ENCODE measurements around the gene MUS81. TPM values are rescaled to one million over a fixed set of nuclear protein-coding genes. Genes with fewer than 3 reads are reported as not detected.

The MUS81 gene
- total and polyA plus RNA-seq, 9 of the 15 experiments (the other 6 are each of a cell fraction or from before 2014, with no cell fraction given): 13.4 to 118 (median 53.7) TPM

GRCh38 chr11:65859095-65859811, 980 bp upstream of the MUS81 start (continued):
- TF ChIP-seq HOMEZ (CRISPR knock-in tag; IDR thresholded peaks at IDR 0.05) (no peak), MXI1 (IDR thresholded peaks at IDR 0.05; ENCODE audit: low read depth, low read length) (peak; percentile 59; the same call in 1 of the 2 replicates), BCL6 (CRISPR knock-in tag; IDR thresholded peaks at IDR 0.05) (no peak), ATF1 (CRISPR knock-in tag; IDR thresholded peaks at IDR 0.05) (no peak), ATF1 (tag; IDR thresholded peaks at IDR 0.05) (peak; percentile 9), ZNF644 (tag; IDR thresholded peaks at IDR 0.05; ENCODE audit: low read depth) (peak; percentile 97), ETV1 (tag; conservative IDR thresholded peaks at IDR 0.05; ENCODE audit: low read depth) (peak; percentile 91), STAT6 (CRISPR knock-in tag; IDR thresholded peaks at IDR 0.05) (no peak), MBD2 (IDR thresholded peaks at IDR 0.05; ENCODE audit: borderline replicate concordance, low read depth) (peak; percentile 59), E2F6 (IDR thresholded peaks at IDR 0.05; ENCODE audit: borderline replicate concordance in 1 of 2, extremely low read depth in 1 of 2, insufficient read depth in 1 of 2, insufficient read length in 1 of 2, low read depth in 1 of 2, low read length in 1 of 2, poor library complexity in 1 of 2, severe bottlenecking in 1 of 2) (peak; percentile 34 to 65), ZNF740 (CRISPR knock-in tag; IDR thresholded peaks at IDR 0.05) (no peak), ZNF740 (tag; IDR thresholded peaks at IDR 0.05) (no peak), CAMTA2 (CRISPR knock-in tag; conservative IDR thresholded peaks at IDR 0.05) (no peak), NR4A1 (CRISPR knock-in tag; IDR thresholded peaks at IDR 0.05) (no peak), NR4A1 (tag; IDR thresholded peaks at IDR 0.05) (no peak), NRF1 (conservative IDR thresholded peaks at IDR 0.05 in 1 of 2, IDR thresholded peaks at IDR 0.05 in 1 of 2) (peak; percentile 85 to 86), GTF2E2 (tag; IDR thresholded peaks at IDR 0.05) (peak; percentile 91), RBFOX2 (IDR thresholded peaks at IDR 0.05; ENCODE audit: low read depth, low read length) (peak; percentile 97), THRB (CRISPR knock-in tag; conservative IDR thresholded peaks at IDR 0.05) (peak; percentile 10; the same call in 1 of the 2 replicates), TRIM28 (IDR thresholded peaks at IDR 0.05) (no peak), GTF2F1 (IDR thresholded peaks at IDR 0.05; ENCODE audit: low read depth, low read length) (0 out of 2 replicates have a peak, but pooled peaks have one; percentile 45)
